Gastrocnemius medialis (tissue), 4 donors: ENCODE measurements around the gene SPON1. TPM values are rescaled to one million over a fixed set of nuclear protein-coding genes. Genes with fewer than 3 reads are reported as not detected.
"Not testable (repeated sequence)": the region's sequence is repeated elsewhere in the genome, so short reads cannot be mapped to it uniquely, and the experiment has no call there.

Experiments
- ATAC-seq, 2 donors: fragments of 150-250 bp; one replicate each; pipeline ENCODE4 v1.9.1; 2016
- DNase-seq, 2 donors: peaks; one replicate each; pipeline ENCODE4 v3.0.0-alpha.2; 2019
- H3K27ac ChIP-seq, 4 donors: fragments of 200-600 bp; sonication (generic); 1 replicate in 1 of 4; 2 replicates in 3 of 4; pipeline ENCODE4 v1.5.1; 2016 to 2018; ENCODE audit warnings: mild to moderate bottlenecking in 2 of 4, moderate library complexity in 1 of 4
- H3K27me3 ChIP-seq, 3 donors: fragments of 200-600 bp; sonication (generic) in 2 of 3; 1 replicate in 1 of 3; 2 replicates in 2 of 3; pipeline versions ENCODE4 v1.5.1 to v1.6.0; 2016 to 2019; ENCODE audit warnings: mild to moderate bottlenecking in 1 of 3, moderate library complexity in 1 of 3
- H3K36me3 ChIP-seq, 2 donors: fragments of 200-600 bp; sonication (generic) in 1 of 2; one replicate each; pipeline ENCODE4 v1.5.1; 2017 to 2018
- H3K4me1 ChIP-seq, 2 donors: fragments of 200-600 bp; sonication (generic) in 1 of 2; one replicate each; pipeline ENCODE4 v1.5.1; 2016 to 2017; ENCODE audit warnings: mild to moderate bottlenecking in 2 of 2
- H3K4me3 ChIP-seq, 4 donors: fragments of 200-600 bp; sonication (generic) in 3 of 4; 1 replicate in 1 of 4; 2 replicates in 3 of 4; pipeline ENCODE4 v1.5.1; 2016 to 2019; ENCODE audit warnings: mild to moderate bottlenecking in 2 of 4
- H3K9me3 ChIP-seq, 3 donors: fragments of 200-600 bp; sonication (generic) in 2 of 3; 1 replicate in 1 of 3; 2 replicates in 2 of 3; pipeline ENCODE4 v1.5.1; 2016 to 2019
- CTCF ChIP-seq, 5 experiments: fragments of 450-650 bp in 3 of 5; fragments of 200-600 bp in 2 of 5; sonication (generic) in 2 of 5; IDR thresholded peaks in 4 of 5; conservative IDR thresholded peaks in 1 of 5; 1 replicate in 4 of 5; 2 replicates in 1 of 5; pipeline ENCODE4 v1.5.1; 2016 to 2019; ENCODE audit warnings: antibody characterized with exemption in 5 of 5, mild to moderate bottlenecking in 3 of 5, moderate library complexity in 3 of 5
- POLR2A ChIP-seq, 2 donors: fragments of 450-650 bp; IDR thresholded peaks; one replicate each; pipeline ENCODE4 v1.6.1; 2017; ENCODE audit warnings: antibody characterized with exemption in 2 of 2, mild to moderate bottlenecking in 2 of 2, moderate library complexity in 2 of 2
- in situ Hi-C, 4 donors: fragments of 200-750 bp; cut with MboI; loops; one replicate each; pipeline versions ENCODE4 v1.15.0 to v1.8.0; 2017; ENCODE audit warnings: low sequenced_read_pairs in 4 of 4
- intact Hi-C: fragments of 100-400 bp; cut with DNase I; formaldehyde crosslinking; loops from one replicate; pipeline ENCODE4 v1.15.1; 2023; ENCODE audit warnings: low total_unique reads
- total RNA-seq, 4 donors: library from RNA; depleted of rRNA; stranded (reverse); fragments of >200 nt; gene quantifications; one replicate each; pipeline versions ENCODE4 v1.1.0 to v1.2.3, GENCODE V29; 2016

The SPON1 gene
- total RNA-seq, 4 donors from 2014 or later, result 0.10 to 1.6 (median 0.36) TPM

- H3K4me1 ChIP-seq, result no peaks in the 10 kb centered on the region
- DNase-seq (no peak), ATAC-seq (no peak)
- no peaks in the 10 kb centered on the region for H3K36me3 ChIP-seq
- intact Hi-C loops, result no loop called here
- H3K27me3 ChIP-seq, result no peaks in the 10 kb centered on the region
- no peaks in the 10 kb centered on the region for H3K9me3 ChIP-seq
- TF ChIP-seq POLR2A (IDR thresholded peaks at IDR 0.05) (no peak), CTCF (IDR thresholded peaks at IDR 0.05 in 4 of 5, conservative IDR thresholded peaks at IDR 0.05 in 1 of 5) (no peak)
- no peak overlapping the region for H3K27ac ChIP-seq
- in situ Hi-C loops, result loop anchor here in 1 of 4 donors (25.0 kb wide), 1 partner anchor 263 kb away; no protein-coding TSS in a partner anchor
- no peak overlapping the region for H3K4me3 ChIP-seq
Measured at GRCh38 chr11:13974631-13975030, 12.1 kb downstream of the SPON1 start.

GRCh38 chr11:13983081-13983751 is 20.7 kb downstream of the SPON1 start:
- no peaks in the 10 kb centered on the region for H3K27me3 ChIP-seq
- intact Hi-C loops, result no loop called here
- no peaks in the 10 kb centered on the region for H3K4me1 ChIP-seq
- H3K9me3 ChIP-seq, result no peaks in the 10 kb centered on the region
- no peaks in the 10 kb centered on the region for H3K36me3 ChIP-seq
- no peak overlapping the region for H3K4me3 ChIP-seq
- no peak overlapping the region for H3K27ac ChIP-seq
- ATAC-seq (no peak), DNase-seq (no peak)
- TF ChIP-seq CTCF (IDR thresholded peaks at IDR 0.05 in 4 of 5, conservative IDR thresholded peaks at IDR 0.05 in 1 of 5), result no peak
- no peak for TF ChIP-seq POLR2A (IDR thresholded peaks at IDR 0.05)
- in situ Hi-C loops, result no loop called here

- no peak overlapping the region for H3K27ac ChIP-seq
- TF ChIP-seq POLR2A (IDR thresholded peaks at IDR 0.05), result no peak
- TF ChIP-seq CTCF (IDR thresholded peaks at IDR 0.05 in 4 of 5, conservative IDR thresholded peaks at IDR 0.05 in 1 of 5), result no peak
Measured at GRCh38 chr11:13984616-13985450, 22.3 kb downstream of the SPON1 start.

GRCh38 chr11:13986695-13987094 is 24.2 kb downstream of the SPON1 start:
- H3K36me3 ChIP-seq, H3K27ac ChIP-seq, ATAC-seq, DNase-seq, H3K27me3 ChIP-seq, intact Hi-C loops, H3K9me3 ChIP-seq, H3K4me1 ChIP-seq, in situ Hi-C loops, H3K4me3 ChIP-seq: not testable (repeated sequence)

More at GRCh38 chr11:13984616-13985450, 22.3 kb downstream of the SPON1 start:
- Histone ChIP-seq H3K36me3 (no peaks in the 10 kb centered on the region), H3K27me3 (no peaks in the 10 kb centered on the region), H3K9me3 (no peaks in the 10 kb centered on the region), H3K4me1 (no peaks in the 10 kb centered on the region), H3K4me3 (no peak overlapping the region)
- ATAC-seq (no peak), DNase-seq (no peak)
- in situ Hi-C loops (no loop called here), intact Hi-C loops (no loop called here)

- in situ Hi-C loops, result not testable (repeated sequence)
Measured at GRCh38 chr11:13992158-13992856, 29.8 kb downstream of the SPON1 start.

More at GRCh38 chr11:13992158-13992856, 29.8 kb downstream of the SPON1 start:
- H3K27ac ChIP-seq, H3K36me3 ChIP-seq, DNase-seq, H3K4me3 ChIP-seq, intact Hi-C loops, H3K27me3 ChIP-seq, H3K4me1 ChIP-seq, H3K9me3 ChIP-seq, ATAC-seq: not testable (repeated sequence)
